NB4 (cell line): Measurements from ENCODE around the gene TCP1.

Experiments
- CTCF ChIP-seq: IDR thresholded peaks from one replicate; pipeline ENCODE4 v1.5.1; 2012; ENCODE audit warnings: low read depth, low read length
- MAX ChIP-seq: IDR thresholded peaks from 2 replicates; pipeline ENCODE4 v1.6.1; 2011; ENCODE audit warnings: low read depth, low read length
- POLR2A ChIP-seq: IDR thresholded peaks from 2 replicates; pipeline ENCODE4 v1.6.1; 2011; ENCODE audit warnings: mild to moderate bottlenecking; ENCODE audit not compliant: insufficient read length; ENCODE audit errors: extremely low read depth

GRCh38 chr6:159808647-159809046, 19.2 kb upstream of the TCP1 start:
- TF ChIP-seq CTCF (no peak), POLR2A (no peak), MAX (no peak)
